Measurements from ENCODE around the gene CMSS1. TPM values are rescaled to one million over a fixed set of nuclear protein-coding genes. Genes with fewer than 3 reads are reported as not detected.

CMSS1 gene
- polyA plus RNA-seq, 1 of the 3 experiments (the other 2 are of a cell fraction), result 9.1 TPM

GRCh38 chr3:99833617-99834205 is 16.0 kb downstream of the CMSS1 start:
- H3K27ac ChIP-seq (ENCODE audit: low read depth in 2 of 2, low read length in 1 of 2), result no peak overlapping the region
- CTCF ChIA-PET, result interaction anchor here (0.6 to 6.8 kb wide), 11 partner anchors 10 to 501 kb away, joined by 3 to 48 read pairs (median 4); no protein-coding TSS in a partner anchor
- H3K79me2 ChIP-seq (ENCODE audit: insufficient read depth), result peaks cover 22% of the 10 kb centered on the region; the same call in 1 of the 2 replicates
- POLR2A ChIA-PET, result no interaction called here
- H3K9me2 ChIP-seq, result no peaks in the 10 kb centered on the region
- no peaks in the 10 kb centered on the region for H3F3A ChIP-seq (replicated peaks; ENCODE audit: insufficient read depth)
- no peak overlapping the region for H3K4me3 ChIP-seq (ENCODE audit: low read depth in 2 of 2, low read length in 1 of 2)
- H3K36me3 ChIP-seq (replicated peaks in 1 of 2; ENCODE audit: control insufficient read depth in 1 of 2, insufficient read depth in 2 of 2, low read length in 1 of 2), result no peaks in the 10 kb centered on the region
- peak; percentile 8 for DNase-seq
- H3K27me3 ChIP-seq (ENCODE audit: insufficient read depth), result no peaks in the 10 kb centered on the region
- H2AFZ ChIP-seq (ENCODE audit: low read depth), result no peak overlapping the region
- 90% methylated on average over 4 of the region's 4 CpGs for WGBS (ENCODE audit: low lambda C conversion rate)
- H3K4me1 ChIP-seq (ENCODE audit: control insufficient read depth in 1 of 2, insufficient read depth in 2 of 2, low read depth in 1 of 2, low read length in 1 of 2), result peaks cover 0 to 4% of the 10 kb centered on the region in 2 experiments; a peak in 3 of 4 replicates
- no peak for TF ChIP-seq NRF1 (IDR thresholded peaks at IDR 0.05; ENCODE audit: low read depth, low read length)
- no peak for TF ChIP-seq ELF1 (IDR thresholded peaks at IDR 0.05)
- TF ChIP-seq GABPA (IDR thresholded peaks at IDR 0.05; ENCODE audit: low read depth), result no peak
- no peak for TF ChIP-seq CHD2 (IDR thresholded peaks at IDR 0.05; ENCODE audit: low read length, partially characterized antibody)
- TF ChIP-seq SIN3A (IDR thresholded peaks at IDR 0.05; ENCODE audit: borderline replicate concordance, low read depth, low read length), result no peak
- TF ChIP-seq FOSL2 (IDR thresholded peaks at IDR 0.05; ENCODE audit: borderline replicate concordance, low read depth), result no peak
- TF ChIP-seq, protein P1, sequence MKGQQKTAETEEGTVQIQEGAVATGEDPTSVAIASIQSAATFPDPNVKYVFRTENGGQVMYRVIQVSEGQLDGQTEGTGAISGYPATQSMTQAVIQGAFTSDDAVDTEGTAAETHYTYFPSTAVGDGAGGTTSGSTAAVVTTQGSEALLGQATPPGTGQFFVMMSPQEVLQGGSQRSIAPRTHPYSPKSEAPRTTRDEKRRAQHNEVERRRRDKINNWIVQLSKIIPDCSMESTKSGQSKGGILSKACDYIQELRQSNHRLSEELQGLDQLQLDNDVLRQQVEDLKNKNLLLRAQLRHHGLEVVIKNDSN (IDR thresholded peaks at IDR 0.05; ENCODE audit: borderline replicate concordance, low read depth), result no peak
- TF ChIP-seq, protein P2, sequence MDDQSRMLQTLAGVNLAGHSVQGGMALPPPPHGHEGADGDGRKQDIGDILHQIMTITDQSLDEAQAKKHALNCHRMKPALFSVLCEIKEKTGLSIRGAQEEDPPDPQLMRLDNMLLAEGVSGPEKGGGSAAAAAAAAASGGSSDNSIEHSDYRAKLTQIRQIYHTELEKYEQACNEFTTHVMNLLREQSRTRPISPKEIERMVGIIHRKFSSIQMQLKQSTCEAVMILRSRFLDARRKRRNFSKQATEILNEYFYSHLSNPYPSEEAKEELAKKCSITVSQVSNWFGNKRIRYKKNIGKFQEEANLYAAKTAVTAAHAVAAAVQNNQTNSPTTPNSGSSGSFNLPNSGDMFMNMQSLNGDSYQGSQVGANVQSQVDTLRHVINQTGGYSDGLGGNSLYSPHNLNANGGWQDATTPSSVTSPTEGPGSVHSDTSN (IDR thresholded peaks at IDR 0.05), result no peak
- no peak for TF ChIP-seq YY1 (IDR thresholded peaks at IDR 0.05; ENCODE audit: low read depth)
- H4K20me1 ChIP-seq (ENCODE audit: insufficient read depth), result no peaks in the 10 kb centered on the region
- no peak overlapping the region for H3K4me2 ChIP-seq
- H3K9me3 ChIP-seq, result no peaks in the 10 kb centered on the region
- no peak overlapping the region for H3K9ac ChIP-seq

DNA sequence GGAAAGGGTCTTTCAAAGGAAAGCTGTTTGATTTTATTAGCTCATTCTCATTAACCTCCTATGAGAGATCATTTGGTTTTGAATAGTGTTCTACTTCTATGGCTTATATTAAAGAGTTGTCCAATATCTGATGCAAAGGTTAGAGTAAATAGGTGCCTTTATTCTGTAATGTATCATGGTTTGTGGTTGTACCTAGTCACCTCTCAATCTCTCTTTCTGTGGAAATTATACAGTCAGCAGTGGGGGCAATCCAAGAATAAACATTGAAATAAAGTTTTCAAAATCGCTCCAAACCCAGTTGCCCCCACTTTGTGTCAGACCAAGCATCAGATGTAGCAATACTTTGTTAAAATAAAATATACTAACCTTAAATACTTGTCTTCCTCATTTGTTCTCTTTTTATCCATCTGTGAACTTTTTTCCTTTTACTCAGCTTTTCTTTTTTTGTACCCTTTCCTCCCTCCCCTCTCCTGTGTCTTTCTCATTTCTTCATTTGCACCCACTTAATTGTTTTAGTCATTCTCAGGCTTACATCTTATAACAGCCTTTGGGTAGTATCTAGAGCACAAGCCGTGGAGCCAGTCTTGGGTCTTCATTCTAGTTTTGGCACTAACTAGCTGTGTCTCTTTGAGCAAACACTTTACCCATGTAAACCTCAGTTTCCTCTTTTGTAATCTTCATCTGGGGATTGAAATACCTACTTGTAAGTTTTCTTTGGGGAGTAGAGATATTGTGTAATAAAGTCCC is 16.7 kb downstream of the CMSS1 start:
- peaks cover 0 to 4% of the 10 kb centered on the region in 2 experiments; a peak in 3 of 4 replicates for H3K4me1 ChIP-seq (ENCODE audit: control insufficient read depth in 1 of 2, insufficient read depth in 2 of 2, low read depth in 1 of 2, low read length in 1 of 2)
- H3K4me2 ChIP-seq, result no peak overlapping the region
- H3K36me3 ChIP-seq (replicated peaks in 1 of 2; ENCODE audit: control insufficient read depth in 1 of 2, insufficient read depth in 2 of 2, low read length in 1 of 2), result no peaks in the 10 kb centered on the region
- no peaks in the 10 kb centered on the region for H3K9me3 ChIP-seq
- TF ChIP-seq ELF1 (IDR thresholded peaks at IDR 0.05) (no peak), EP300 (IDR thresholded peaks at IDR 0.05; ENCODE audit: borderline replicate concordance in 1 of 2, low read depth in 1 of 2, low read length in 1 of 2) (no peak), REST (IDR thresholded peaks at IDR 0.05; ENCODE audit: low read depth, low read length) (no peak)
- H3K79me2 ChIP-seq (ENCODE audit: insufficient read depth), result peaks cover 16% of the 10 kb centered on the region; the same call in 1 of the 2 replicates
- H4K20me1 ChIP-seq (ENCODE audit: insufficient read depth), result no peaks in the 10 kb centered on the region
- no peak overlapping the region for H3K4me3 ChIP-seq (ENCODE audit: low read depth in 2 of 2, low read length in 1 of 2)
- no peak for DNase-seq
- H3K9ac ChIP-seq, result no peak overlapping the region
- no peak overlapping the region for H3K27ac ChIP-seq (ENCODE audit: low read depth in 2 of 2, low read length in 1 of 2)
- H3K27me3 ChIP-seq (ENCODE audit: insufficient read depth), result no peaks in the 10 kb centered on the region
- no peaks in the 10 kb centered on the region for H3K9me2 ChIP-seq
- ChIA-PET CTCF (interaction anchor here (0.6 to 6.8 kb wide), 9 partner anchors 9 to 501 kb away, joined by 3 to 48 read pairs (median 3); no protein-coding TSS in a partner anchor), POLR2A (no interaction called here)
- WGBS (ENCODE audit: low lambda C conversion rate), result 90% methylated on average over 2 of the region's 2 CpGs
- H2AFZ ChIP-seq (ENCODE audit: low read depth), result no peak overlapping the region
- H3F3A ChIP-seq (replicated peaks; ENCODE audit: insufficient read depth), result no peaks in the 10 kb centered on the region

Data from SK-N-SH (cell line).